A549 (cell line): ENCODE measurements around the gene IFNB1. TPM values are rescaled to one million over a fixed set of nuclear protein-coding genes. Genes with fewer than 3 reads are reported as not detected.

ENCODE experiments used
- ATAC-seq, 2 experiments: fragments of 200-7000 bp in 1 of 2; fragments of >200 bp in 1 of 2; cut with Nextera tagmentation in 1 of 2; cut with Tn5 transposase in 1 of 2; 3 replicates each; pipeline versions ENCODE4 v1.8.0 to v1.9.1; 2018 to 2020; ENCODE audit warnings: mild to moderate bottlenecking in 1 of 2, moderate library complexity in 1 of 2
- CTCF ChIA-PET: fragments of 300-600 bp; sonication (Branson Sonifier 250); formaldehyde crosslinking; extraction: SDS; loops from one replicate; lab custom pipeline; 2021; ENCODE audit warnings: antibody characterized with exemption, inconsistent platforms; lab: Yijun Ruan, JAX
- POLR2A ChIA-PET: fragments of 350-600 bp; formaldehyde crosslinking; extraction: SDS; loops from one replicate; lab custom pipeline; 2021; ENCODE audit warnings: antibody characterized with exemption, inconsistent platforms; lab: Yijun Ruan, JAX
- DNase-seq, 2 experiments: peaks; one replicate each; pipeline versions ENCODE4 v3.0.0 to v3.0.0-alpha.2; 2011 to 2016; ENCODE audit warnings: low read depth in 1 of 2, low spot score in 1 of 2
- FAIRE-seq: peaks from 2 replicates; lab custom pipeline; 2011; peaks lifted over from hg19 to GRCh38; lab: Jason Lieb, UNC
- H3K27ac ChIP-seq, 2 experiments: fragments of >200 bp; sonication (Bioruptor Twin); formaldehyde crosslinking; 3 replicates each; pipeline ENCODE4 v1.5.1; 2016 to 2017
- H3K4me1 ChIP-seq: fragments of >200 bp; sonication (Bioruptor Twin); formaldehyde crosslinking; 3 replicates; pipeline ENCODE4 v1.6.1; 2016
- H3K4me2 ChIP-seq: fragments of >200 bp; sonication (Bioruptor Twin); formaldehyde crosslinking; 3 replicates; pipeline ENCODE4 v1.6.1; 2016
- H3K4me3 ChIP-seq: fragments of >200 bp; sonication (Bioruptor Twin); formaldehyde crosslinking; 3 replicates; pipeline ENCODE4 v1.5.1; 2016
- H3K9me3 ChIP-seq: fragments of >200 bp; sonication (Bioruptor Twin); formaldehyde crosslinking; 3 replicates; pipeline ENCODE4 v1.6.1; 2016
- BHLHE40 ChIP-seq: IDR thresholded peaks from 2 replicates; pipeline ENCODE4 v1.6.1; 2012; ENCODE audit warnings: low read depth, low read length, inconsistent platforms
- CBX2 ChIP-seq: fragments of 200-600 bp; sonication (generic); IDR thresholded peaks from 2 replicates; pipeline ENCODE4 v1.6.1; 2016; ENCODE audit warnings: low read depth, mild to moderate bottlenecking, borderline replicate concordance
- CBX8 ChIP-seq: fragments of 200-600 bp; sonication (generic); IDR thresholded peaks from 2 replicates; pipeline ENCODE4 v1.6.1; 2016
- CHD2 ChIP-seq: fragments of 150-350 bp; IDR thresholded peaks from 2 replicates; pipeline ENCODE4 v1.6.1; 2014; ENCODE audit warnings: low read length; ENCODE audit not compliant: partially characterized antibody
- CHD4 ChIP-seq: fragments of 200-600 bp; sonication (generic); IDR thresholded peaks from 2 replicates; pipeline ENCODE4 v1.6.1; 2016; ENCODE audit warnings: antibody characterized with exemption, mild to moderate bottlenecking, borderline replicate concordance
- E2F6 ChIP-seq: IDR thresholded peaks from 2 replicates; pipeline ENCODE4 v1.6.1; 2012; ENCODE audit warnings: low read depth, borderline replicate concordance
- ELK1 ChIP-seq: fragments of 150-350 bp; IDR thresholded peaks from 2 replicates; pipeline ENCODE4 v1.6.1; 2014; ENCODE audit warnings: low read depth, mild to moderate bottlenecking, low read length
- FOSL2 ChIP-seq, 2 experiments: fragments of 450-650 bp in 1 of 2; fragments of >200 bp in 1 of 2; sonication (Bioruptor Twin) in 1 of 2; formaldehyde crosslinking; IDR thresholded peaks; 2 replicates each; pipeline versions ENCODE4 v1.5.0 to v1.6.1; 2016 to 2020; ENCODE audit warnings: mild to moderate bottlenecking in 1 of 2, moderate library complexity in 1 of 2
- HDAC2 ChIP-seq: fragments of 200-600 bp; sonication (generic); IDR thresholded peaks from 2 replicates; pipeline ENCODE4 v1.6.1; 2016
- HEYL ChIP-seq: fragments of 250-450 bp; sonication (Bioruptor Pico); IDR thresholded peaks from 2 replicates; pipeline ENCODE4 v1.8.0; 2021; ENCODE audit warnings: mild to moderate bottlenecking, moderate library complexity
- JUNB ChIP-seq: fragments of >200 bp; sonication (Bioruptor Twin); formaldehyde crosslinking; IDR thresholded peaks from 2 replicates; pipeline ENCODE4 v1.6.1; 2016
- KDM5A ChIP-seq: fragments of 200-600 bp; sonication (generic); IDR thresholded peaks from 2 replicates; pipeline ENCODE4 v1.6.1; 2016; ENCODE audit warnings: antibody characterized with exemption, mild to moderate bottlenecking
- MAFK ChIP-seq: fragments of 450-650 bp; IDR thresholded peaks from 2 replicates; pipeline ENCODE4 v1.6.1; 2014; ENCODE audit not compliant: partially characterized antibody
- MYC ChIP-seq: IDR thresholded peaks from 2 replicates; pipeline ENCODE4 v1.6.1; 2012; ENCODE audit warnings: mild to moderate bottlenecking, inconsistent platforms, low read length, improper control_type of control experiment, borderline replicate concordance
- NPAS2 ChIP-seq: fragments of 250-450 bp; sonication (Bioruptor Pico); IDR thresholded peaks from 2 replicates; pipeline ENCODE4 v1.8.0; 2022; ENCODE audit warnings: mild to moderate bottlenecking, moderate library complexity, borderline replicate concordance
- PHF8 ChIP-seq: fragments of 200-600 bp; sonication (generic); IDR thresholded peaks from 2 replicates; pipeline ENCODE4 v1.6.1; 2016; ENCODE audit warnings: low read depth, mild to moderate bottlenecking, antibody characterized with exemption, moderate library complexity, borderline replicate concordance
- POLR2AphosphoS2 ChIP-seq: conservative IDR thresholded peaks from 2 replicates; pipeline ENCODE4 v1.6.1; 2012; ENCODE audit warnings: low read length, improper control_type of control experiment, inconsistent platforms
- RCOR1 ChIP-seq: fragments of 150-350 bp; IDR thresholded peaks from 2 replicates; pipeline ENCODE4 v1.6.1; 2014; ENCODE audit warnings: antibody characterized with exemption, low read length, low read depth
- RNF2 ChIP-seq: fragments of 200-600 bp; sonication (generic); IDR thresholded peaks from 2 replicates; pipeline ENCODE4 v1.6.1; 2016; ENCODE audit warnings: low read depth, mild to moderate bottlenecking, antibody characterized with exemption, moderate library complexity, borderline replicate concordance
- SMC3 ChIP-seq: fragments of >200 bp; sonication (Bioruptor Twin); formaldehyde crosslinking; IDR thresholded peaks from 3 replicates; pipeline ENCODE4 v1.6.1; 2018; ENCODE audit warnings: inconsistent platforms
- SREBF2 ChIP-seq: fragments of 450-650 bp; IDR thresholded peaks from 2 replicates; pipeline ENCODE4 v1.6.1; 2014; ENCODE audit warnings: mild to moderate bottlenecking, moderate library complexity
- TFCP2L1 ChIP-seq: fragments of 250-450 bp; sonication (Bioruptor Pico); IDR thresholded peaks from 2 replicates; pipeline ENCODE4 v1.5.0; 2021; ENCODE audit warnings: mild to moderate bottlenecking
- USF2 ChIP-seq: fragments of 450-650 bp; IDR thresholded peaks from 2 replicates; pipeline ENCODE4 v1.6.1; 2014; ENCODE audit warnings: antibody characterized with exemption
- ZNF302 ChIP-seq: fragments of 250-450 bp; sonication (Bioruptor Pico); IDR thresholded peaks from 2 replicates; pipeline ENCODE4 v1.9.0; 2021; ENCODE audit warnings: inconsistent platforms, mild to moderate bottlenecking, moderate library complexity
- WGBS: methylation state at CpG from one replicate; pipeline ENCODE4 v1.1.6; 2017; ENCODE audit errors: missing lambda C conversion rate; 5-methylcytosine and 5-hydroxymethylcytosine counted together
- polyA plus RNA-seq, 4 experiments: library from polyadenylated mRNA; depleted of rRNA in 3 of 4; stranded (reverse); fragments of >200 nt; fragmentation: RNase III in 1 of 4; extraction: RNeasy Plus Mini Kit Qiagen cat#74134 plus additional on column Dnase treatment in 1 of 4; gene quantifications; 2 replicates in 3 of 4; 3 replicates in 1 of 4; pipeline ENCODE4 v1.2.3, GENCODE V29; 2011 to 2017
- TF ChIP-seq, protein P1 (sequence below): fragments of 200-600 bp; sonication (generic); IDR thresholded peaks from 2 replicates; pipeline ENCODE4 v1.6.1; 2016; ENCODE audit warnings: antibody characterized with exemption, mild to moderate bottlenecking, moderate library complexity
- TF ChIP-seq, protein P2 (sequence below): fragments of >200 bp; sonication (Bioruptor Twin); formaldehyde crosslinking; IDR thresholded peaks from 3 replicates; pipeline ENCODE4 v1.6.1; 2016

IFNB1 gene
- polyA plus RNA-seq, 2 of the 4 experiments (the other 2 are of a cell fraction) = not detected

GRCh38 chr9:21081451-21081850 lies 3.7 kb upstream of the IFNB1 start:
- H3K4me1 ChIP-seq = no peaks in the 10 kb centered on the region
- ChIA-PET CTCF (interaction anchor here (0.6 to 1.2 kb wide), 2 partner anchors 29 to 739 kb away, joined by 3 to 4 read pairs; no protein-coding TSS in a partner anchor), POLR2A (no interaction called here)
- FAIRE-seq (no peak), DNase-seq (no peak), ATAC-seq (no peak)
- TF ChIP-seq HDAC2 = no peak
- no peak for TF ChIP-seq POLR2AphosphoS2
- no peak for TF ChIP-seq JUNB
- no peak for TF ChIP-seq CHD4
- TF ChIP-seq BHLHE40 = no peak
- no peak for TF ChIP-seq USF2
- TF ChIP-seq RCOR1 = no peak
- no peak for TF ChIP-seq FOSL2 (IDR thresholded peaks at IDR 0.05)
- no peak for TF ChIP-seq FOSL2 (CRISPR knock-in tag; IDR thresholded peaks at IDR 0.05)
- no peak for TF ChIP-seq ELK1
- no peak for TF ChIP-seq NPAS2
- no peak for TF ChIP-seq ZNF302 (CRISPR knock-in tag)
- TF ChIP-seq MAFK = no peak
- TF ChIP-seq SMC3 = no peak
- no peak for TF ChIP-seq KDM5A
- no peak for TF ChIP-seq PHF8
- TF ChIP-seq CHD2 = no peak
- no peak overlapping the region for H3K4me2 ChIP-seq
- WGBS = 61% methylated on average over 2 of the region's 2 CpGs
- H3K4me3 ChIP-seq = no peak overlapping the region
- no peaks in the 10 kb centered on the region for H3K9me3 ChIP-seq
- H3K27ac ChIP-seq = no peak overlapping the region

DNA sequence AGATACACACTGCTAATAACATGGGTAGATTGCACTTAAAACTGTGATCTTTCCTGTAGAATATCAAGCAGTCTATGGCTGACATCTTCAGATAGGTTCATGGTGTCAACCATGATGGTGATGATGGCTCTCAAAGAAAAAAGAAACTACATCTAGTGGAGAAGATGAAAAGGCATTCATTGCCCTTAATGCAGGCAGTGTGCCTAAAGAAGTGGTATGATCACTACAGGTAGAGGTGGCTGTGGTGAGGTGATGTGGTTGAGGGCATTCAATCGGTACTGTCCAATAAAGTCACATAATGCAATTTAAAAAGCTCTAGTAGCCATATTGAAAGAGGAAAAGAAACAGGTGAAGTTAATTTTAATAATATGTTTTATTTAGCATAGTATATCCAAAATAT lies 3.1 kb upstream of the IFNB1 start:
- ChIA-PET CTCF (interaction anchor here (1.2 kb wide), 1 partner anchor 30 kb away, joined by 4 read pairs; no protein-coding TSS in a partner anchor), POLR2A (no interaction called here)
- Histone ChIP-seq H3K9me3 (no peaks in the 10 kb centered on the region), H3K4me1 (no peaks in the 10 kb centered on the region), H3K27ac (no peak overlapping the region), H3K4me2 (no peak overlapping the region), H3K4me3 (no peak overlapping the region)
- 94% methylated on average over 1 of the region's 1 CpG for WGBS
- ATAC-seq = no peak
- no peak for FAIRE-seq
- no peak for DNase-seq
- no peak for TF ChIP-seq HEYL (CRISPR knock-in tag)
- TF ChIP-seq CBX2 = no peak
- TF ChIP-seq RNF2 = no peak
- no peak for TF ChIP-seq CBX8
- no peak for TF ChIP-seq BHLHE40
- TF ChIP-seq MYC = no peak
- TF ChIP-seq TFCP2L1 (CRISPR knock-in tag) = no peak
- TF ChIP-seq E2F6 = no peak
- TF ChIP-seq, protein P1, sequence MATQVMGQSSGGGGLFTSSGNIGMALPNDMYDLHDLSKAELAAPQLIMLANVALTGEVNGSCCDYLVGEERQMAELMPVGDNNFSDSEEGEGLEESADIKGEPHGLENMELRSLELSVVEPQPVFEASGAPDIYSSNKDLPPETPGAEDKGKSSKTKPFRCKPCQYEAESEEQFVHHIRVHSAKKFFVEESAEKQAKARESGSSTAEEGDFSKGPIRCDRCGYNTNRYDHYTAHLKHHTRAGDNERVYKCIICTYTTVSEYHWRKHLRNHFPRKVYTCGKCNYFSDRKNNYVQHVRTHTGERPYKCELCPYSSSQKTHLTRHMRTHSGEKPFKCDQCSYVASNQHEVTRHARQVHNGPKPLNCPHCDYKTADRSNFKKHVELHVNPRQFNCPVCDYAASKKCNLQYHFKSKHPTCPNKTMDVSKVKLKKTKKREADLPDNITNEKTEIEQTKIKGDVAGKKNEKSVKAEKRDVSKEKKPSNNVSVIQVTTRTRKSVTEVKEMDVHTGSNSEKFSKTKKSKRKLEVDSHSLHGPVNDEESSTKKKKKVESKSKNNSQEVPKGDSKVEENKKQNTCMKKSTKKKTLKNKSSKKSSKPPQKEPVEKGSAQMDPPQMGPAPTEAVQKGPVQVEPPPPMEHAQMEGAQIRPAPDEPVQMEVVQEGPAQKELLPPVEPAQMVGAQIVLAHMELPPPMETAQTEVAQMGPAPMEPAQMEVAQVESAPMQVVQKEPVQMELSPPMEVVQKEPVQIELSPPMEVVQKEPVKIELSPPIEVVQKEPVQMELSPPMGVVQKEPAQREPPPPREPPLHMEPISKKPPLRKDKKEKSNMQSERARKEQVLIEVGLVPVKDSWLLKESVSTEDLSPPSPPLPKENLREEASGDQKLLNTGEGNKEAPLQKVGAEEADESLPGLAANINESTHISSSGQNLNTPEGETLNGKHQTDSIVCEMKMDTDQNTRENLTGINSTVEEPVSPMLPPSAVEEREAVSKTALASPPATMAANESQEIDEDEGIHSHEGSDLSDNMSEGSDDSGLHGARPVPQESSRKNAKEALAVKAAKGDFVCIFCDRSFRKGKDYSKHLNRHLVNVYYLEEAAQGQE = no peak
- TF ChIP-seq JUNB = no peak
- TF ChIP-seq, protein P2, sequence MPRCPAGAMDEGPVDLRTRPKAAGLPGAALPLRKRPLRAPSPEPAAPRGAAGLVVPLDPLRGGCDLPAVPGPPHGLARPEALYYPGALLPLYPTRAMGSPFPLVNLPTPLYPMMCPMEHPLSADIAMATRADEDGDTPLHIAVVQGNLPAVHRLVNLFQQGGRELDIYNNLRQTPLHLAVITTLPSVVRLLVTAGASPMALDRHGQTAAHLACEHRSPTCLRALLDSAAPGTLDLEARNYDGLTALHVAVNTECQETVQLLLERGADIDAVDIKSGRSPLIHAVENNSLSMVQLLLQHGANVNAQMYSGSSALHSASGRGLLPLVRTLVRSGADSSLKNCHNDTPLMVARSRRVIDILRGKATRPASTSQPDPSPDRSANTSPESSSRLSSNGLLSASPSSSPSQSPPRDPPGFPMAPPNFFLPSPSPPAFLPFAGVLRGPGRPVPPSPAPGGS = no peak
- TF ChIP-seq ELK1 = no peak
- TF ChIP-seq SREBF2 = no peak
